Parathyroid adenoma (tissue), 2 donors: ENCODE measurements around the gene TAF4.
"Not testable (repeated sequence)": the region's sequence is repeated elsewhere in the genome, so short reads cannot be mapped to it uniquely, and the experiment has no call there.

Experiments
- H2AFZ ChIP-seq: fragments of 300-600 bp; sonication (generic); one replicate; pipeline ENCODE4 v1.7.0; 2017; ENCODE audit warnings: antibody characterized with exemption, mild to moderate bottlenecking
- H3K27ac ChIP-seq: fragments of 300-600 bp; sonication (generic); one replicate; pipeline ENCODE4 v1.7.0; 2017
- H3K27me3 ChIP-seq: fragments of 300-600 bp; sonication (generic); one replicate; pipeline ENCODE4 v1.7.0; 2017; ENCODE audit warnings: low read length; ENCODE audit not compliant: control insufficient read depth, insufficient read depth
- H3K36me3 ChIP-seq: fragments of 300-600 bp; sonication (generic); one replicate; pipeline ENCODE4 v1.7.0; 2017; ENCODE audit warnings: low read length; ENCODE audit not compliant: control insufficient read depth, insufficient read depth
- H3K4me1 ChIP-seq: fragments of 300-600 bp; sonication (generic); one replicate; pipeline ENCODE4 v1.7.0; 2017; ENCODE audit warnings: control low read depth
- H3K4me2 ChIP-seq: fragments of 300-600 bp; sonication (generic); one replicate; pipeline ENCODE4 v1.7.0; 2017; ENCODE audit warnings: low read length
- H3K4me3 ChIP-seq: fragments of 300-600 bp; sonication (generic); one replicate; pipeline ENCODE4 v1.7.0; 2017; ENCODE audit warnings: low read depth, low read length
- H3K79me2 ChIP-seq: fragments of 300-600 bp; sonication (generic); one replicate; pipeline ENCODE4 v1.7.0; 2017; ENCODE audit warnings: control low read depth
- H3K9ac ChIP-seq: fragments of 300-600 bp; sonication (generic); one replicate; pipeline ENCODE4 v1.7.0; 2017; ENCODE audit warnings: mild to moderate bottlenecking
- H3K9me3 ChIP-seq: fragments of 300-600 bp; sonication (generic); one replicate; pipeline ENCODE4 v1.7.0; 2017; ENCODE audit warnings: low read length; ENCODE audit not compliant: control insufficient read depth
- CTCF ChIP-seq: fragments of 300-600 bp; sonication (generic); IDR thresholded peaks from one replicate; pipeline ENCODE4 v1.7.0; 2017; ENCODE audit warnings: antibody characterized with exemption, mild to moderate bottlenecking
- donor health status: primary hyperparathyroidism.

The TAF4 gene

GRCh38 chr20:62088258-62089127 is 22.8 kb upstream of the TAF4 start:
- no peak overlapping the region for H2AFZ ChIP-seq
- no peak overlapping the region for H3K27ac ChIP-seq
- no peak overlapping the region for H3K4me3 ChIP-seq
- H3K4me1 ChIP-seq: no peaks in the 10 kb centered on the region
- no peaks in the 10 kb centered on the region for H3K79me2 ChIP-seq
- H3K27me3 ChIP-seq: no peaks in the 10 kb centered on the region
- no peak for TF ChIP-seq CTCF
- H3K36me3 ChIP-seq: no peaks in the 10 kb centered on the region
- H3K9me3 ChIP-seq: no peaks in the 10 kb centered on the region
- no peak overlapping the region for H3K9ac ChIP-seq
- H3K4me2 ChIP-seq: no peak overlapping the region

GRCh38 chr20:62087632-62088031 is 22.0 kb upstream of the TAF4 start:
- H3K4me3 ChIP-seq: no peak overlapping the region
- H3K27me3 ChIP-seq: no peaks in the 10 kb centered on the region
- no peaks in the 10 kb centered on the region for H3K9me3 ChIP-seq
- H3K27ac ChIP-seq: no peak overlapping the region
- H3K79me2 ChIP-seq: no peaks in the 10 kb centered on the region
- H3K36me3 ChIP-seq: no peaks in the 10 kb centered on the region
- H3K9ac ChIP-seq: no peak overlapping the region
- no peak overlapping the region for H2AFZ ChIP-seq
- TF ChIP-seq CTCF: no peak
- no peak overlapping the region for H3K4me2 ChIP-seq
- H3K4me1 ChIP-seq: no peaks in the 10 kb centered on the region

GRCh38 chr20:62087227-62087626 is 21.5 kb upstream of the TAF4 start:
- Histone ChIP-seq H3K27ac (no peak overlapping the region), H3K4me2 (no peak overlapping the region), H2AFZ (no peak overlapping the region), H3K4me1 (no peaks in the 10 kb centered on the region), H3K9me3 (no peaks in the 10 kb centered on the region), H3K9ac (no peak overlapping the region), H3K79me2 (no peaks in the 10 kb centered on the region), H3K36me3 (no peaks in the 10 kb centered on the region), H3K27me3 (no peaks in the 10 kb centered on the region), H3K4me3 (no peak overlapping the region)
- no peak for TF ChIP-seq CTCF

- H3K36me3 ChIP-seq: no peaks in the 10 kb centered on the region
- no peak overlapping the region for H3K4me2 ChIP-seq
- no peaks in the 10 kb centered on the region for H3K27me3 ChIP-seq
- no peak overlapping the region for H3K4me3 ChIP-seq
- H3K27ac ChIP-seq: no peak overlapping the region
- no peaks in the 10 kb centered on the region for H3K9me3 ChIP-seq
- TF ChIP-seq CTCF: no peak
- H3K79me2 ChIP-seq: no peaks in the 10 kb centered on the region
- H3K4me1 ChIP-seq: no peaks in the 10 kb centered on the region
- no peak overlapping the region for H3K9ac ChIP-seq
- no peak overlapping the region for H2AFZ ChIP-seq
These were observed 19.5 kb upstream of the TAF4 start for GRCh38 chr20:62085206-62085605.

- H2AFZ ChIP-seq, H3K9ac ChIP-seq, H3K79me2 ChIP-seq, H3K9me3 ChIP-seq, H3K4me1 ChIP-seq, H3K36me3 ChIP-seq, H3K4me2 ChIP-seq, H3K27ac ChIP-seq, H3K4me3 ChIP-seq, H3K27me3 ChIP-seq: not testable (repeated sequence)
These were observed 18.5 kb upstream of the TAF4 start for GRCh38 chr20:62084224-62084623.
